ENCODE results near the gene RPS6KC1. TPM values are rescaled to one million over a fixed set of nuclear protein-coding genes. Genes with fewer than 3 reads are reported as not detected.

Gene RPS6KC1
- total RNA-seq, 2 experiments from 2014 or later = 6.2 to 7.0 TPM

DNA sequence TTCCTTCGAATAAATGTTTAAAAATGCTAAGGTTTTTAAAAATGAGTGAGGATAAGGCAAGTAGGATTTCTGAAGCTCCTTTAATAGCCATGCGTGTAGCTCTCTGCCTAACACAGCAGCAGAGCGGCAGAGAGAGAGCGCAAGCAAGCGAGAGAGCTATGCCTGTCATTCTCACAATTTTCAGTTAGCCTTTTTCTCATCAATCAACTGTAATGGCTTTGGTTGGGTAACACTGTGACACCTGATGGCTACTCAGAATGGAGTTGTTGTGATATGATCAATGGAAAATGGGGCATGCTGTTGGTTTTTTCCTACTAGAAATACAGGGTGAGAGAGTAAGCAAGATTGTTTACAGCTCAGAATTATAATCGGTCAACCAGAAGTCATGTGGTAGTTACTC is 198.4 kb downstream of the RPS6KC1 start:
- H3K27me3 ChIP-seq (ENCODE audit: control insufficient read depth in 1 of 2, insufficient read depth in 2 of 2, low read length in 2 of 2) = no peaks in the 10 kb centered on the region
- no peaks in the 10 kb centered on the region for H3K9me3 ChIP-seq (ENCODE audit: control insufficient read depth in 1 of 2, insufficient read depth in 1 of 2, low read length in 2 of 2)
- Mint-ChIP-seq H3K9me3 (no peaks in the 10 kb centered on the region), H3K4me1 (ENCODE audit: low read depth) (no peaks in the 10 kb centered on the region), H3K27ac (no peak overlapping the region), H3K27me3 (no peaks in the 10 kb centered on the region), H3K36me3 (ENCODE audit: low read depth) (peaks cover 19% of the 10 kb centered on the region), H3K4me3 (no peak overlapping the region)
- ATAC-seq (ENCODE audit: poor library complexity) (no peak), DNase-seq (no peak)
- H3K4me3 ChIP-seq (ENCODE audit: low read length) = no peak overlapping the region
- no peaks in the 10 kb centered on the region for H3K4me1 ChIP-seq (ENCODE audit: insufficient read depth, low read length)
- ChIA-PET CTCF (no interaction called here), POLR2A (interaction anchor here (0.5 kb wide), 1 partner anchor 783 kb away, joined by 4 read pairs; no protein-coding TSS in a partner anchor)
- no peaks in the 10 kb centered on the region for H3K36me3 ChIP-seq (ENCODE audit: insufficient read depth, low read length)
- no peak overlapping the region for H3K27ac ChIP-seq (ENCODE audit: low read depth in 1 of 2, low read length in 2 of 2)
- TF ChIP-seq, protein P1, sequence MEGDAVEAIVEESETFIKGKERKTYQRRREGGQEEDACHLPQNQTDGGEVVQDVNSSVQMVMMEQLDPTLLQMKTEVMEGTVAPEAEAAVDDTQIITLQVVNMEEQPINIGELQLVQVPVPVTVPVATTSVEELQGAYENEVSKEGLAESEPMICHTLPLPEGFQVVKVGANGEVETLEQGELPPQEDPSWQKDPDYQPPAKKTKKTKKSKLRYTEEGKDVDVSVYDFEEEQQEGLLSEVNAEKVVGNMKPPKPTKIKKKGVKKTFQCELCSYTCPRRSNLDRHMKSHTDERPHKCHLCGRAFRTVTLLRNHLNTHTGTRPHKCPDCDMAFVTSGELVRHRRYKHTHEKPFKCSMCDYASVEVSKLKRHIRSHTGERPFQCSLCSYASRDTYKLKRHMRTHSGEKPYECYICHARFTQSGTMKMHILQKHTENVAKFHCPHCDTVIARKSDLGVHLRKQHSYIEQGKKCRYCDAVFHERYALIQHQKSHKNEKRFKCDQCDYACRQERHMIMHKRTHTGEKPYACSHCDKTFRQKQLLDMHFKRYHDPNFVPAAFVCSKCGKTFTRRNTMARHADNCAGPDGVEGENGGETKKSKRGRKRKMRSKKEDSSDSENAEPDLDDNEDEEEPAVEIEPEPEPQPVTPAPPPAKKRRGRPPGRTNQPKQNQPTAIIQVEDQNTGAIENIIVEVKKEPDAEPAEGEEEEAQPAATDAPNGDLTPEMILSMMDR (IDR thresholded peaks at IDR 0.05) = no peak
- intact Hi-C loops (cut with DNase I, micrococcal nuclease) = loop anchor here in 1 of 2 experiments (10.0 kb wide), 1 partner anchor 425 kb away; no protein-coding TSS in a partner anchor

DNA sequence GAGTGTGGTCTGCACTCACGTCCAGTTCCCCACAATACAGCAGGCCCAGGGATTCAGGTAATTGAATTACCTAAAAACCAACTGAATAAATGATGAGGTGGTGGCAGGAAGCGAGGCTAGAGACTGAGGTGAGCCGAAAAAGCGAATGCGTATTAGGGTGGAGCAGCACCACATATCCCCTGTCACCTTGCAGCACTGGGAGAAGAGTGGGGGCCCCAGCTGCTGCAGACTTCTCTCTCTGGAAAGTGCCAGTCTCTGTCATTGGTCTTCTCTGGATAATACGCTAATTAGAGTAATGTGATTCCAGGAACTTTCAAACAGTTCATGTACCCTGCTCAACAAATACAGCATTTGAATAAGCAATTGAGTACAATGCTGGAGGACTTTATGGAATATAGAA is 199.0 kb downstream of the RPS6KC1 start:
- ChIA-PET POLR2A (interaction anchor here (0.5 kb wide), 1 partner anchor 784 kb away, joined by 4 read pairs; no protein-coding TSS in a partner anchor), CTCF (no interaction called here)
- ATAC-seq (ENCODE audit: poor library complexity) (no peak), DNase-seq (no peak)
- TF ChIP-seq, protein P1 (IDR thresholded peaks at IDR 0.05) = no peak
- H3K4me3 Mint-ChIP-seq = no peak overlapping the region
- H3K27me3 ChIP-seq (ENCODE audit: control insufficient read depth in 1 of 2, insufficient read depth in 2 of 2, low read length in 2 of 2) = no peaks in the 10 kb centered on the region
- H3K4me1 Mint-ChIP-seq (ENCODE audit: low read depth) = no peaks in the 10 kb centered on the region
- intact Hi-C loops (cut with DNase I, micrococcal nuclease) = no loop called here
- H3K27ac Mint-ChIP-seq = no peak overlapping the region
- H3K4me1 ChIP-seq (ENCODE audit: insufficient read depth, low read length) = no peaks in the 10 kb centered on the region
- H3K4me3 ChIP-seq (ENCODE audit: low read length) = no peak overlapping the region
- H3K9me3 ChIP-seq (ENCODE audit: control insufficient read depth in 1 of 2, insufficient read depth in 1 of 2, low read length in 2 of 2) = no peaks in the 10 kb centered on the region
- H3K36me3 ChIP-seq (ENCODE audit: insufficient read depth, low read length) = no peaks in the 10 kb centered on the region
- no peaks in the 10 kb centered on the region for H3K27me3 Mint-ChIP-seq
- no peak overlapping the region for H3K27ac ChIP-seq (ENCODE audit: low read depth in 1 of 2, low read length in 2 of 2)
- H3K36me3 Mint-ChIP-seq (ENCODE audit: low read depth) = peaks cover 19% of the 10 kb centered on the region
- H3K9me3 Mint-ChIP-seq = no peaks in the 10 kb centered on the region

DNA sequence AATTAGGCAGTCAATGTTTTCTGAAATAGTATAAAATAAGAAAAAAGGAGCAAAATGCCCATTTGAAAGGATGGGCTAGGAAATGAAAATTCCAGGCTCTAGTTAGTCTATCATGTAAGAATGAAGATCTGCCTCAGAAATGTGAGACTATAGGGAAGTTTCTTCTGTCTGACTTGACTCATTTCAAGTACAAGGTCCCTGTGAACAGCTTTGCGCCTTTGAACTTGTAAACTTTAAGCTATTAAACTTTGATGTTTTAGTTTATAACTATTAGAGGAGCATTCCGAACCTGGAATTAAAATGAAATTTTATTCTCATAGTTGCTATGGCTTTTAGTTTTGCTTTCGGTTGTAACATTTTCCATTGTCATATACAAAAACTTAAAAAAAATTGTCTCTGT is 199.4 kb downstream of the RPS6KC1 start:
- intact Hi-C loops (cut with DNase I, micrococcal nuclease) = no loop called here
- Mint-ChIP-seq H3K27ac (no peak overlapping the region), H3K4me1 (ENCODE audit: low read depth) (no peaks in the 10 kb centered on the region), H3K27me3 (no peaks in the 10 kb centered on the region), H3K9me3 (no peaks in the 10 kb centered on the region), H3K36me3 (ENCODE audit: low read depth) (peaks cover 19% of the 10 kb centered on the region), H3K4me3 (no peak overlapping the region)
- H3K4me1 ChIP-seq (ENCODE audit: insufficient read depth, low read length) = no peaks in the 10 kb centered on the region
- H3K36me3 ChIP-seq (ENCODE audit: insufficient read depth, low read length) = no peaks in the 10 kb centered on the region
- no peak overlapping the region for H3K27ac ChIP-seq (ENCODE audit: low read depth in 1 of 2, low read length in 2 of 2)
- ChIA-PET POLR2A (no interaction called here), CTCF (interaction anchor here (1.0 kb wide), 1 partner anchor 13 kb away, joined by 3 read pairs; no protein-coding TSS in a partner anchor)
- ATAC-seq (ENCODE audit: poor library complexity) (no peak), DNase-seq (no peak)
- no peaks in the 10 kb centered on the region for H3K27me3 ChIP-seq (ENCODE audit: control insufficient read depth in 1 of 2, insufficient read depth in 2 of 2, low read length in 2 of 2)
- H3K4me3 ChIP-seq (ENCODE audit: low read length) = no peak overlapping the region
- TF ChIP-seq, protein P1 (IDR thresholded peaks at IDR 0.05) = no peak
- H3K9me3 ChIP-seq (ENCODE audit: control insufficient read depth in 1 of 2, insufficient read depth in 1 of 2, low read length in 2 of 2) = no peaks in the 10 kb centered on the region

Data from CD4-positive, alpha-beta T cell (primary cell).